Activated CD4-positive, CD25-positive, alpha-beta regulatory T cell treated with anti-CD3 and anti-CD28 coated beads, Interleukin-2, amount 50 U/mL, for 24 hours (primary cell): Measurements from ENCODE around the gene RABEP1.
A peak's percentile ranks its signal among the peaks of the same experiment; 100 is the strongest.

Experiments
- ATAC-seq, 2 donors: fragments of 150-1000 bp; cut with Tn5 transposase; one replicate each; pipeline ENCODE4 v1.10.0; 2021; ENCODE audit warnings: mild to moderate bottlenecking in 1 of 2, moderate library complexity in 1 of 2

Gene RABEP1

GRCh38 chr17:5362162-5362811, 80.2 kb downstream of the RABEP1 start:
- no peak for ATAC-seq

- no peak for ATAC-seq
Measured at GRCh38 chr17:5364156-5364555, 82.1 kb downstream of the RABEP1 start.

GRCh38 chr17:5364696-5365095, 82.6 kb downstream of the RABEP1 start:
- no peak for ATAC-seq

- ATAC-seq = no peak
Measured at GRCh38 chr17:5365831-5366230, 83.7 kb downstream of the RABEP1 start.

GRCh38 chr17:5370411-5370810, 88.3 kb downstream of the RABEP1 start:
- ATAC-seq = no peak

GRCh38 chr17:5373112-5373511, 91.0 kb downstream of the RABEP1 start:
- ATAC-seq = no peak

- no peak for ATAC-seq
Measured at GRCh38 chr17:5378566-5379207, 96.6 kb downstream of the RABEP1 start.

- ATAC-seq = no peak
Measured at GRCh38 chr17:5379351-5380107, 97.4 kb downstream of the RABEP1 start.

GRCh38 chr17:5380491-5381135, 98.5 kb downstream of the RABEP1 start:
- ATAC-seq = no peak

- no peak for ATAC-seq
Measured at GRCh38 chr17:5381542-5381941, 99.5 kb downstream of the RABEP1 start.

- no peak for ATAC-seq
Measured at GRCh38 chr17:5391678-5392077, 109.6 kb downstream of the RABEP1 start.

- ATAC-seq = peak; percentile 27 to 44
Measured at GRCh38 chr17:5396612-5397011, 114.5 kb downstream of the RABEP1 start.

- ATAC-seq = no peak
Measured at GRCh38 chr17:5399767-5400166, 117.7 kb downstream of the RABEP1 start.

- no peak for ATAC-seq
Measured at GRCh38 chr17:5405400-5405799, 123.3 kb downstream of the RABEP1 start.

GRCh38 chr17:5408186-5408585, 126.1 kb downstream of the RABEP1 start:
- ATAC-seq = no peak

- ATAC-seq = no peak
Measured at GRCh38 chr17:5410594-5411272, 128.6 kb downstream of the RABEP1 start.

- ATAC-seq = peak; percentile 87 to 90
Measured at GRCh38 chr17:5413682-5414081, 131.6 kb downstream of the RABEP1 start.

GRCh38 chr17:5416901-5417300, 134.8 kb downstream of the RABEP1 start:
- no peak for ATAC-seq

- peak; percentile 42 to 45 for ATAC-seq
Measured at GRCh38 chr17:5418858-5419355, 136.8 kb downstream of the RABEP1 start.

- peak; percentile 89 to 96 for ATAC-seq
Measured at GRCh38 chr17:5419356-5419958, 137.4 kb downstream of the RABEP1 start, which contains the start of gene NUP88. NUP88 (minus strand) TSS chr17:5419662; CDS start chr17:5419650, 12 bp downstream.

- peak; percentile 70 to 73 for ATAC-seq
Measured at GRCh38 chr17:5419959-5420653, 138.0 kb downstream of the RABEP1 start, which contains the start of gene RPAIN. RPAIN (plus strand) TSS chr17:5420182; CDS start chr17:5420211, 29 bp downstream.
